Measurements from ENCODE around the gene CASD1.
A peak's percentile ranks its signal among the peaks of the same experiment; 100 is the strongest.

Gene CASD1

DNA sequence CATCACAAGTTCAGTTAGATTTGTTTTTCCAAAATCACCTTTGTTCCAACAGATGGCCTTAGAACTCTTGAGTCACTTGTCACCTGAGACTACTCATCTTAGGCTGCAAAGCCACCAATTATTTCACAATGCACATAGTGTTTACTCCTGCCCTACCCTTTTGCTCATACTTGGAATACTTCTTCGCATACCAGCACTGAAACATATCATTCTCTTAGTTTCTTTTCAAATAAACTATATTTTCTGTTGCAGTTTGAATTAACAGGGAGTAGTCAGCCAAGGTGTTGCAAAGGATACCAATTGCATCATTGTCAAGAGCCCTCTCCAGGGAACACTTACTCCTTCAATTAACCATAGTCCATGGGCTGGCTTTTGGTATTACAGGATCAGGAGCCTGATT, 71.0 kb downstream of the CASD1 start:
- DNase-seq (ENCODE audit: low spot score) = peak; percentile 33

DNA sequence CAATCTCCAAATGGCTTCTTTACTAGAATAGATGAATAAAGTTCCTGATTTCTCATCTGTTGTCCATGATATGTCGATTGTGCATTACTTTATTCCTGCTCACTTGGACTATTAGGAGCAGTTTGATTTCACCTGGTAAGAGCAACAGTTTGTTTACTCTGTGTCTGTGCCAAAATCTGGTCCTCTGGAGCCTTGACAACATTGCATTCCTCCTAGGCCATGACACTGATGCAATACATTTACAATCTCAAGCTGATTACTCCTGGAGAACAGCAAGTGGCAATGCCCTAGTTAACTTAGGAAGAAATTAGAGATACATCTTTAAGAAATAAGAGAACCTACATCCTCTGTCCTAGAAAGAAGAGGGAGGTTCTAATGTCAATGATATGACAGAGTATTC, 74.5 kb downstream of the CASD1 start:
- no peak for DNase-seq (ENCODE audit: low spot score)

GRCh38 chr7:94588075-94588474, 78.5 kb downstream of the CASD1 start:
- no peak for DNase-seq (ENCODE audit: low spot score)

- DNase-seq (ENCODE audit: low spot score) = no peak
Measured at GRCh38 chr7:94590526-94591162, 81.0 kb downstream of the CASD1 start.

DNA sequence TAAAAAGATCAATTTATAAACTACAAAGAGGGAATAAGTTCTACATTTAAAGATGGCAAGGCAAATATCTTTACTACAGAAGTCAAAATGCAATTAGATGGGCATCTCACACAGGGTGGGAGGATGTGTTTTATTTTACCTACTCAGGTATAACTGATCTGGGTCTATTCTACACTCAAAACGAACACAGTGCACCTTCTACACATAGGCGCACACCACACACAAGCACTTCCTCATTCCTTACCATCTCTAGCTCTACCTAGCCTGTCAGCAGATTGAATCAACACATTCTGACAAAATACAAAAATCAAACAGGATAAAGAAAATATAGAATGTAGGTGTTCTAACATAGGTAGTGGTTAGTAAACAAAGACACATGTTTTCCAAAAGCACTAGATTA, 81.6 kb downstream of the CASD1 start:
- no peak for DNase-seq (ENCODE audit: low spot score)

GRCh38 chr7:94594882-94595281, 85.3 kb downstream of the CASD1 start:
- no peak for DNase-seq (ENCODE audit: low spot score)

DNA sequence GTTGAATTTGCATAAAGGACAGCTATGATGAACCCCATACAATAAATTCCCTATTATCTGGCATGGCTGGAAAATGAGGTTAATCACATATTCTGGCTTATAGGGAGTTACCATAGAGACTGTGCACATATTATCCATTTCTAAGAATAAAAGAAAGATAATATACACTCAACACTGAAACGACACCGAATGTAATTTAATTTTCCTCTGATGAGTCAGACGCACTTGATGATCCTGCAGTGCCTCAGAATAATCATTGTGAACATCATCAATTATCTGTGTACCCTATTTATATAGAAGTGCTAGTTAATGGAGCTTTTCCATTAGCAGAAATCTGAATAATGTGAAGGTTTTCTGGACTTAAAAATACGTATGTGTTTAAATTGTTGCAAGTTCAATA, 86.1 kb downstream of the CASD1 start:
- DNase-seq (ENCODE audit: low spot score) = no peak

DNA sequence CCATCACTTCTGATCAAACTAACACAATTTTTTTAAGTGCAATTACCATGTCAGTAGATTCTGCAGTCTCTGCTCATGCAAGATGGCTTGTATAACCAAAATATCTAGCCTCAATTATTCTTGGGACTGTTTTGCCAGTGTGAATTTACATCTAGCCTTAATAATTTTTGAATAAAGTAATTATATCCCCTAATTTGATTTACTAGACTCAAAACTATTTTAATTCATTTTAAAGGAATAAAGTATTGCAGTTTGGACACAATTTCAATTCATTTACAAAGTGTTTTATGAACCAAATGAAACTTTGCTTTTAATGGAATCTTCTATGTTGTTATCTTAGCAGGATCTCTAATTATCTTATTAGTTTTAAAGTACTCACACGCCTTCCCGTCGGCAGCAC, 90.7 kb downstream of the CASD1 start:
- no peak for DNase-seq (ENCODE audit: low spot score)

DNA sequence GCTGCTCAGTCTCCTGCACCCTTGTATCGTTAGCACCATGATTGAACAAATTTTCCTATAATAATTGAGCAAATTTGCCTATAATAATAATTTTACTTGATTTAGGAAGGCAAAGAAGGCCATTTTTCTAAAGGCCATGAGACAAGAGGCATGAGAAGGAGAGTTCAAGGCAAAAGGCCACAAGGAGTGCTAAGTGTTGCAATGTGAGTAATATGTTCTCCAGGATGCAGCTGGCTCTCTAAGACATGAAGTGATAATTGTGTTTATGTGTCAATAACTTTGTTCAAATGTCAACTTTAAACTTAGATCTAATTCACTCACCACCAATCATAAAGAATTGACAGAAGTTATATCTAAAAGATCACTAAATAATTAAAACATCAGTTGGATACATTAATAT, 92.6 kb downstream of the CASD1 start:
- no peak for DNase-seq (ENCODE audit: low spot score)

GRCh38 chr7:94605031-94605430, 95.4 kb downstream of the CASD1 start:
- DNase-seq (ENCODE audit: low spot score) = no peak

Measured in activated CD4-positive, alpha-beta T cell treated with anti-CD3 and anti-CD28 coated beads, Interleukin-2, Interleukin-4, amounts not matched to agents 100 ng/mL and 50 ng/mL, durations not matched to agents 16 hours and 8 hours (primary cell).